Upper lobe of left lung (tissue), 4 donors: Measurements from ENCODE around the gene IFITM2.

Experiments used
- CTCF ChIP-seq, 6 experiments: fragments of 450-650 bp in 4 of 6; fragments of 200-600 bp in 2 of 6; sonication (generic) in 2 of 6; IDR thresholded peaks; one replicate each; pipeline ENCODE4 v1.5.1; 2016 to 2019; ENCODE audit warnings: antibody characterized with exemption in 6 of 6
- POLR2A ChIP-seq, 4 donors: fragments of 450-650 bp; IDR thresholded peaks; one replicate each; pipeline ENCODE4 v1.5.1; 2016 to 2017; ENCODE audit warnings: antibody characterized with exemption in 4 of 4, mild to moderate bottlenecking in 2 of 4

GRCh38 chr11:284105-285020, 23.3 kb upstream of the IFITM2 start:
- TF ChIP-seq CTCF (IDR thresholded peaks at IDR 0.05) (no peak), POLR2A (IDR thresholded peaks at IDR 0.05) (no peak)
